Karpas-422 (cell line): ENCODE results near the gene MACROD2. TPM values are rescaled to one million over a fixed set of nuclear protein-coding genes. Genes with fewer than 3 reads are reported as not detected.

ENCODE experiments used
- DNase-seq: peaks from one replicate; pipeline ENCODE4 v3.0.0-alpha.2; 2015
- H2AFZ ChIP-seq: fragments of 200-600 bp; sonication (generic); 2 replicates; pipeline ENCODE4 v1.6.1; 2014; ENCODE audit warnings: antibody characterized with exemption, low read length, mixed read lengths
- H3K27ac ChIP-seq: fragments of 200-600 bp; sonication (generic); 2 replicates; pipeline ENCODE4 v1.5.1; 2014; ENCODE audit warnings: mild to moderate bottlenecking, low read length, moderate library complexity
- H3K27me3 ChIP-seq: fragments of 200-600 bp; sonication (generic); 2 replicates; pipeline ENCODE4 v1.6.1; 2014; ENCODE audit warnings: low read length, mixed read lengths
- H3K36me3 ChIP-seq: fragments of 200-600 bp; sonication (generic); 2 replicates; pipeline ENCODE4 v1.6.1; 2014; ENCODE audit warnings: low read length, mixed read lengths; ENCODE audit not compliant: insufficient read depth
- H3K4me1 ChIP-seq: fragments of 200-600 bp; sonication (generic); 2 replicates; pipeline ENCODE4 v1.6.1; 2014; ENCODE audit warnings: mild to moderate bottlenecking, low read length, mixed read lengths
- H3K4me2 ChIP-seq: fragments of 200-600 bp; sonication (generic); 2 replicates; pipeline ENCODE4 v1.6.1; 2014; ENCODE audit warnings: low read length, low read depth, mild to moderate bottlenecking; ENCODE audit not compliant: poor library complexity, severe bottlenecking
- H3K4me3 ChIP-seq: fragments of 200-600 bp; sonication (generic); 2 replicates; pipeline ENCODE4 v1.5.1; 2014; ENCODE audit warnings: mild to moderate bottlenecking, antibody characterized with exemption, low read length, mixed read lengths
- H3K79me2 ChIP-seq: fragments of 200-600 bp; sonication (generic); 2 replicates; pipeline ENCODE4 v1.6.1; 2014; ENCODE audit warnings: mild to moderate bottlenecking, low read length, mixed read lengths
- H3K9ac ChIP-seq: fragments of 200-600 bp; sonication (generic); 2 replicates; pipeline ENCODE4 v1.6.0; 2014; ENCODE audit warnings: low read length
- H3K9me2 ChIP-seq: fragments of 200-600 bp; sonication (generic), shearing (Covaris generic); replicated peaks from 2 replicates; pipeline ENCODE4 v1.6.0; 2014; ENCODE audit warnings: mild to moderate bottlenecking, low read length, moderate library complexity; ENCODE audit not compliant: insufficient read depth
- H3K9me3 ChIP-seq: fragments of 300-700, 200-600 bp; sonication (generic); 2 replicates; pipeline ENCODE4 v1.6.1; 2014; ENCODE audit warnings: low read length, mixed read lengths
- H4K20me1 ChIP-seq: fragments of 200-600 bp; sonication (generic); 2 replicates; pipeline ENCODE4 v1.6.1; 2014; ENCODE audit warnings: mild to moderate bottlenecking, antibody characterized with exemption, low read length, low read depth; ENCODE audit not compliant: insufficient read depth
- total RNA-seq: library from RNA; depleted of rRNA; stranded (reverse); fragments of >200 nt; shearing (Covaris generic); gene quantifications from 2 replicates; pipeline ENCODE4 v1.2.3, GENCODE V29; 2014; ENCODE audit warnings: low replicate concordance

The MACROD2 gene
- total RNA-seq, 1 experiment from 2014 or later, result 0.15 TPM

DNA sequence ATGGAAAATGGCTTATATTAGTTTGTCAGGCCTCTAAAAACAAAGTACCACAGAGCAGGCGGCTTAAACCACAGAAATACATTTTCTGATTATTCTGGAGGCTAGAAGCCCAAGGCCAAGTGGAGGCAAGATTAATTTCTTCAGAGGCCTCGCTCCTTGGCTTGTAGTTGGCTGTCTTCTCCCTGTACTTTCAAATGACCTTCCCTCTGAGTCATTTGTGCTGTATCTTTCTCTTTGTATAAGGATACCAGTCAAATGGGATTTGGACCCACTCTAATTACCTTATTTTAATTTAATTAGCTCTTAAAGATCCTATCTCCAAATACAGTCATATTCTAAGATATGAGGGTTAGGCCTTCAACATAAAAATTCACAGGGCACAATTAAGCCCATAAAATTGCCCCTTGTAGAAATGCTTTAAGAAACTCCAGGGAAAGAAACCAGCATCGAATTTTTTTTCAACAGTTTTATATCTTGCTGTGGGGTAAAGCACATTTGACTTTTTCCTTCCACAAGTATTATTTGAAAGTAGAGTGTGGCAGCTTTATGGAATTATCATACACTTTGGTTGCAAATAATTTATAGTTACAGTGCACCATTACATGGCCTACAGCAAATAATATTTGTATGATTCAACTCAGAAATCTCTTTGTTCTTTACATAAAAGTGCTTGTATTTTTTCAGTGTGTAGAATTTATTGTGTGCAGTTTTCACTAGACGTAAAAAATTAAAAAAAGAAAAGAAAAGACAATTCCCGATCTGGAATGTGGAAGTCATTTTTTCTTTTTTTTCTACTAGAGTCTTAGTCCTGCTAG lies 1871.8 kb downstream of the MACROD2 start:
- H2AFZ ChIP-seq, result 0 out of 2 replicates have a peak overlapping the region, but pooled peaks have one; percentile 23
- no peaks in the 10 kb centered on the region for H3K36me3 ChIP-seq
- no peaks in the 10 kb centered on the region for H3K9me2 ChIP-seq
- H3K27ac ChIP-seq, result no peak overlapping the region
- no peak overlapping the region for H3K4me2 ChIP-seq
- H3K4me3 ChIP-seq, result no peak overlapping the region
- H3K27me3 ChIP-seq, result no peaks in the 10 kb centered on the region
- H3K79me2 ChIP-seq, result no peaks in the 10 kb centered on the region
- DNase-seq, result no peak
- H3K9ac ChIP-seq, result no peak overlapping the region
- peaks cover 19% of the 10 kb centered on the region for H3K4me1 ChIP-seq
- no peaks in the 10 kb centered on the region for H4K20me1 ChIP-seq
- no peaks in the 10 kb centered on the region for H3K9me3 ChIP-seq

DNA sequence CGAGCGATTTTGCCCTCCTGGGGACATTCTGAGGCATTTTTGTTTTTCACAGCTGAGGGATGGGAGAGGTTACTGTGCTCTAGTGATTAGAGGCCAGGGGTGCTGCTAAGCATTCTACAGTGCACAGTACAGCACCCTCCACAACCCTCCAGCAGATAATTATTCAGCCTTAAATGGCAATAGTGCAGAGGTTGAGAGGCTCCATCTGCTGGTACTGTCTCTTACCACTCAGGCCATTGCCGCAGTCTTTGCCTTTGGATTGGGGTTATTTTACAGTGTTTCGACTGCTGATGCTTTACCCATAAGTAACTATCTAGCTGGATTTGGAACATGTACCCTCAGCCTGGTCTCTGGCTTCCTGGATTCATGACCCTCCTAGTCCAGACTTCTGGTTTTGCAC lies 1872.6 kb downstream of the MACROD2 start:
- Histone ChIP-seq H3K9me2 (no peaks in the 10 kb centered on the region), H3K79me2 (no peaks in the 10 kb centered on the region), H3K9ac (no peak overlapping the region), H3K4me3 (no peak overlapping the region), H3K27ac (no peak overlapping the region), H3K4me1 (peaks cover 19% of the 10 kb centered on the region), H2AFZ (peak overlapping the region; percentile 74; the same call in 1 of the 2 replicates), H3K27me3 (no peaks in the 10 kb centered on the region), H4K20me1 (no peaks in the 10 kb centered on the region), H3K36me3 (no peaks in the 10 kb centered on the region), H3K9me3 (no peaks in the 10 kb centered on the region), H3K4me2 (no peak overlapping the region)
- DNase-seq, result peak; percentile 77

DNA sequence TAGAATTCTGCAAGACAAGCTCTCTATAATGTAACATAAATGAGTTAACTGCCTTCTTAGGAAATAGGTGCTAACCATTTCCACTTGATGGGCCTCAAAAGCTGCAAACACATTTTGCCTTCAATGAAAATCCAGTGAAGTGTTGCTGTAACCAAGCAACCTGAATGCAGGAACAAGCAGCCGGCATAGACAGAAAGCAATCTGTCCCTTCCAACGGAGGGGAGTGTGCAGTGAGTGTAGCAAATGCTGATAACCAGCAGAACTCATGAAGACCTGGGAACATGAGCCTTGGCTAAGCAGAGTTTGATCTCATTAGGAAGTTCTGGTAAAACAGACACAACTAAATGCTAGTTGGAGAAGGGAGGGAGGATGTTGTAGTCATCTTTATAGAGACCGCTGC lies 1880.1 kb downstream of the MACROD2 start:
- peak; percentile 69 for DNase-seq

DNA sequence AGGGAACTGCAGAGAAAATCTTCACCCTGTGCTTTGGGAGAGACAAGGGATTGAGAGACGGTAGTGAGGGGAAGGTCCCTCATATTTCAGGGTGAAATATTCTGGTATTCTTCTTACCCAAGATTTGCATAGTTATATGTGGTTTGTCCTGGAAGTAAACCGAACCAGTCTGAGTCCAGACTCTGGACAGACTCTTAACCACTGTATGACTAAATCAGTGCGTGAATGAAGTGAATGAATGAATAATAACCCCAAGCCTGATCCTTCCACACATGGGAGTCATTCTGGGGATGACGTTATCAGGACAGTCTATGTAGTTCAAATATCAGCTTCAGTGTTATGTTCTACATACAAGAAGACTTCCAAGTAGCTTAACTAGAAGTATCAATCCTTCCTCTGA lies 1887.2 kb downstream of the MACROD2 start:
- 0 out of 2 replicates have a peak overlapping the region, but pooled peaks have one; percentile 45 for H2AFZ ChIP-seq
- H3K79me2 ChIP-seq, result no peaks in the 10 kb centered on the region
- DNase-seq, result no peak
- H3K36me3 ChIP-seq, result no peaks in the 10 kb centered on the region
- peaks cover 29% of the 10 kb centered on the region for H3K4me1 ChIP-seq
- H4K20me1 ChIP-seq, result no peaks in the 10 kb centered on the region
- H3K9me2 ChIP-seq, result no peaks in the 10 kb centered on the region
- no peak overlapping the region for H3K9ac ChIP-seq
- H3K4me3 ChIP-seq, result no peak overlapping the region
- no peak overlapping the region for H3K27ac ChIP-seq
- no peaks in the 10 kb centered on the region for H3K9me3 ChIP-seq
- no peaks in the 10 kb centered on the region; the same call in 1 of the 2 replicates for H3K27me3 ChIP-seq
- peak overlapping the region; percentile 15 for H3K4me2 ChIP-seq

More for the DNA sequence above, 1880.1 kb downstream of the MACROD2 start:
- Histone ChIP-seq H3K4me2 (no peak overlapping the region), H3K9me3 (no peaks in the 10 kb centered on the region; the same call in 1 of the 2 replicates), H3K4me1 (peaks cover 14% of the 10 kb centered on the region), H3K9ac (peak overlapping the region; percentile 26; the same call in 1 of the 2 replicates), H3K27me3 (no peaks in the 10 kb centered on the region; the same call in 1 of the 2 replicates), H3K79me2 (no peaks in the 10 kb centered on the region), H4K20me1 (no peaks in the 10 kb centered on the region), H3K27ac (0 out of 2 replicates have a peak overlapping the region, but pooled peaks have one; percentile 14), H3K4me3 (no peak overlapping the region), H2AFZ (peak overlapping the region; percentile 44), H3K9me2 (no peaks in the 10 kb centered on the region), H3K36me3 (no peaks in the 10 kb centered on the region)

DNA sequence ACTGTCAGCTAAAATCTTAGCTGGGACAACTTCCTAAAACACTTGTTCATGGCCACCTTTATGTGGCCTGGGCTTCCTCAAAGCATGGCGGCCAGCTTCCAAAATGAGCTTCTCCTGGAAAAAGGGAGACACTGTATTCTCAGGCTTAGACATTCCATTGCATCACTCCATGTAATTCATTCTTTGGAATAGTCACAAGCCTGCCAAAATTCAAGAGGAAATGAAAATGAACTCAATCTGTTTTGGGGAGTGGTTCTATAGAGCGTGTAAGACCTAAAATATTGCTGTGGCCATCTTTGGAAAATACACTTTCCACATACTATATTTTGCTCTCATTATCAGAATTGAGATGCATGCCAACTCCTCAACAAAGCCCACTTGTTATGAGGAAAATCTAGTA lies 1890.9 kb downstream of the MACROD2 start:
- no peaks in the 10 kb centered on the region for H4K20me1 ChIP-seq
- peaks cover 55% of the 10 kb centered on the region for H3K4me1 ChIP-seq
- H3K9me2 ChIP-seq, result no peaks in the 10 kb centered on the region
- DNase-seq, result no peak
- H3K9me3 ChIP-seq, result no peaks in the 10 kb centered on the region
- H3K36me3 ChIP-seq, result peaks cover 16% of the 10 kb centered on the region
- no peak overlapping the region for H3K27ac ChIP-seq
- H3K4me3 ChIP-seq, result no peak overlapping the region
- H2AFZ ChIP-seq, result no peak overlapping the region
- H3K79me2 ChIP-seq, result no peaks in the 10 kb centered on the region
- no peak overlapping the region for H3K9ac ChIP-seq
- H3K4me2 ChIP-seq, result no peak overlapping the region
- no peaks in the 10 kb centered on the region for H3K27me3 ChIP-seq

DNA sequence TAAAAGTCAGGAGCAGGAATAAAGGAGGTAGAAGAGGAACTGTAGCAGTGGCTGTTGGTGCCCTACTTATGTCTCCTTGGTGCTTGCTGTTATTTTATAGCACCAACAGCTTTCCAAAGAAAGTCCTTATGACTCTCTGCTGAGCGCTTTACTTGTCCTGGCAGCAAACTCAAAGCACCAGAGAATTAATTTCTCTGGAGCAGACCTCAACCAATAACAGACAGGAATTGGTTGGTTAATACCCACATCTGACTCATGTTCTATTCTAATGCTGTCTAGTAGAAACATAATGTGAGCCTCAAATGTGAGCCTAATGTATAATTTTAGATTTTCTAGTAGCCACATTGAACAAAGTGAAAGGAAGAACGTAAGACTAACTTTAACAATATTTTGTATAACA lies 1892.1 kb downstream of the MACROD2 start:
- no peaks in the 10 kb centered on the region for H4K20me1 ChIP-seq
- H3K9me2 ChIP-seq, result no peaks in the 10 kb centered on the region
- H3K9ac ChIP-seq, result no peak overlapping the region
- H3K4me1 ChIP-seq, result peaks cover 61% of the 10 kb centered on the region
- H3K4me3 ChIP-seq, result no peak overlapping the region
- no peak for DNase-seq
- no peak overlapping the region for H2AFZ ChIP-seq
- no peak overlapping the region for H3K4me2 ChIP-seq
- no peaks in the 10 kb centered on the region for H3K9me3 ChIP-seq
- peaks cover 27% of the 10 kb centered on the region for H3K36me3 ChIP-seq
- H3K27ac ChIP-seq, result peak overlapping the region; percentile 29; the same call in 1 of the 2 replicates
- no peaks in the 10 kb centered on the region for H3K27me3 ChIP-seq
- no peaks in the 10 kb centered on the region for H3K79me2 ChIP-seq

DNA sequence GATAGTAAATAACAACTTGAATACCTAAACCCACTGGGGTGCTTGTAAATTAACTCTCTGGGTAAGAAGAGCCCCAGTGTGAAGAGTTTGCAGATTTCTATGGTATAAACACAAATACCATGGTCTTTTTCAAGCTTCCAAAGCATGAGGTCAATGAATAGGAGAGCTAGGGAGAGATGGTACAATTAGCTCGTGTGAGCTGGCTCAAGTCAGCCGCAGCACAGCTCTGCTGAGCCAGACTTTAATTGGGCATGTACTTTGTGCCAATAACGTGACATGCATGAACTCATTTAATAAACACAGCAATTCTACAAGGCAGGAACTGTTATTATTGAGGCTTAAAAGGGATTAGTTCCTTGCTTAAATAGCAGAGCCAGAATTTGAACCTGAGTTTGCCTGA lies 1893.7 kb downstream of the MACROD2 start:
- H3K36me3 ChIP-seq, result peaks cover 43% of the 10 kb centered on the region
- no peak overlapping the region for H2AFZ ChIP-seq
- peak overlapping the region; percentile 63 for H3K4me2 ChIP-seq
- no peaks in the 10 kb centered on the region for H3K79me2 ChIP-seq
- no peak for DNase-seq
- no peaks in the 10 kb centered on the region for H4K20me1 ChIP-seq
- no peaks in the 10 kb centered on the region for H3K9me3 ChIP-seq
- peaks cover 70% of the 10 kb centered on the region for H3K4me1 ChIP-seq
- H3K9me2 ChIP-seq, result no peaks in the 10 kb centered on the region
- no peaks in the 10 kb centered on the region for H3K27me3 ChIP-seq
- no peak overlapping the region for H3K4me3 ChIP-seq
- no peak overlapping the region; the same call in 1 of the 2 replicates for H3K9ac ChIP-seq
- H3K27ac ChIP-seq, result peak overlapping the region; percentile 90

DNA sequence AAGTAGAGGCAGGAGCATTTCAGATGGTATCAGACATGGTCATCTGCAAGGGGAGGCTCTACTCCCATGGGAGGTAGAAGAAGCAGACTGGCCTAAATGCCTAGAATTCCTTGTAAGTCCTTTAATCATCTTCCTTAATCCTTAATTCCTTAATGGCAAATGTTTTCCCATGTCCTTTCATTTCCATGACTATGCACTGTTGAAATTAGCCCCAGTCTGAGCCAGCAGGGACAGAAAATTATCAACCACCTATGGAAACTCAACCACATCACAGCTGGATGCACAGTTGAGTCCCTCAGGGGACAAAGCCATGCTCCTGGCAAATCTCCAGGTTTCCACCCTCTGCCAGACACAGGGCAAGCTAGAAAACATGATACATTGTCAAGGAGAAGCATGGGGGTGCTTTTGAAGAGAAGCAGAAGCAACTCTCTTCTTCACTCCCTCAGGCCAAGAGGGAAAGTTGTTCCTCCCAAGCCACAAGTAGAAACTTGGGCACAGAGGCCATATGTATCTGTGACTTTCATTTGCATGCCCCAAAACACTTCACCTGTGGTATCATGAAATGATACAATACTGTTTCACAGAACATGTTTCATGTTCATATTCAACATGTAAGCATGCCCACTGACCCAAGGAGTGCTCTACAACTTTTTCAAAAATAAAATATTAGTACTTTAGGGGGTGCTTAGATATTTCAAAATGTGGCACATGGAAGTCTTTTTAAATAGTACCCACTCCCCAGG lies 1894.4 kb downstream of the MACROD2 start:
- no peaks in the 10 kb centered on the region for H3K9me2 ChIP-seq
- peak; percentile 86 for DNase-seq
- peak overlapping the region; percentile 63 for H3K4me2 ChIP-seq
- no peaks in the 10 kb centered on the region for H3K9me3 ChIP-seq
- H3K4me1 ChIP-seq, result peaks cover 75% of the 10 kb centered on the region
- H3K36me3 ChIP-seq, result peaks cover 44% of the 10 kb centered on the region
- peak overlapping the region; percentile 29; the same call in 1 of the 2 replicates for H3K4me3 ChIP-seq
- no peaks in the 10 kb centered on the region for H3K79me2 ChIP-seq
- no peak overlapping the region for H2AFZ ChIP-seq
- H4K20me1 ChIP-seq, result no peaks in the 10 kb centered on the region
- H3K9ac ChIP-seq, result peak overlapping the region; percentile 45
- H3K27me3 ChIP-seq, result no peaks in the 10 kb centered on the region
- H3K27ac ChIP-seq, result peak overlapping the region; percentile 90
